GM10248 (cell line): Measurements from ENCODE around the gene TBC1D22B.

ENCODE experiments used
- CTCF ChIA-PET: fragments of 300-600 bp; sonication (Branson Sonifier 250); formaldehyde crosslinking; extraction: SDS; loops from one replicate; lab custom pipeline; 2021; ENCODE audit warnings: antibody characterized with exemption; lab: Yijun Ruan, JAX
- POLR2A ChIA-PET: fragments of 350-650 bp; sonication (Branson Sonifier 250); formaldehyde crosslinking; extraction: SDS; loops from one replicate; lab custom pipeline; 2020; ENCODE audit warnings: antibody characterized with exemption; lab: Yijun Ruan, JAX
- DNase-seq: peaks from one replicate; pipeline ENCODE4 v3.0.0; 2012; ENCODE audit errors: extremely low spot score
- TF ChIP-seq, protein P1 (sequence below): IDR thresholded peaks from 2 replicates; pipeline ENCODE4 v1.5.1; 2012; ENCODE audit warnings: mild to moderate bottlenecking, low read depth; ENCODE audit errors: extremely low read depth, missing control alignments, control extremely low read depth

TBC1D22B gene

GRCh38 chr6:37269105-37269504 lies 11.5 kb downstream of the TBC1D22B start:
- CTCF ChIA-PET: interaction anchor here (2.0 kb wide), 1 partner anchor 25 kb away, joined by 4 read pairs; no protein-coding TSS in a partner anchor
- no peak for DNase-seq
- POLR2A ChIA-PET: no interaction called here
- TF ChIP-seq, protein P1, sequence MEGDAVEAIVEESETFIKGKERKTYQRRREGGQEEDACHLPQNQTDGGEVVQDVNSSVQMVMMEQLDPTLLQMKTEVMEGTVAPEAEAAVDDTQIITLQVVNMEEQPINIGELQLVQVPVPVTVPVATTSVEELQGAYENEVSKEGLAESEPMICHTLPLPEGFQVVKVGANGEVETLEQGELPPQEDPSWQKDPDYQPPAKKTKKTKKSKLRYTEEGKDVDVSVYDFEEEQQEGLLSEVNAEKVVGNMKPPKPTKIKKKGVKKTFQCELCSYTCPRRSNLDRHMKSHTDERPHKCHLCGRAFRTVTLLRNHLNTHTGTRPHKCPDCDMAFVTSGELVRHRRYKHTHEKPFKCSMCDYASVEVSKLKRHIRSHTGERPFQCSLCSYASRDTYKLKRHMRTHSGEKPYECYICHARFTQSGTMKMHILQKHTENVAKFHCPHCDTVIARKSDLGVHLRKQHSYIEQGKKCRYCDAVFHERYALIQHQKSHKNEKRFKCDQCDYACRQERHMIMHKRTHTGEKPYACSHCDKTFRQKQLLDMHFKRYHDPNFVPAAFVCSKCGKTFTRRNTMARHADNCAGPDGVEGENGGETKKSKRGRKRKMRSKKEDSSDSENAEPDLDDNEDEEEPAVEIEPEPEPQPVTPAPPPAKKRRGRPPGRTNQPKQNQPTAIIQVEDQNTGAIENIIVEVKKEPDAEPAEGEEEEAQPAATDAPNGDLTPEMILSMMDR: no peak

DNA sequence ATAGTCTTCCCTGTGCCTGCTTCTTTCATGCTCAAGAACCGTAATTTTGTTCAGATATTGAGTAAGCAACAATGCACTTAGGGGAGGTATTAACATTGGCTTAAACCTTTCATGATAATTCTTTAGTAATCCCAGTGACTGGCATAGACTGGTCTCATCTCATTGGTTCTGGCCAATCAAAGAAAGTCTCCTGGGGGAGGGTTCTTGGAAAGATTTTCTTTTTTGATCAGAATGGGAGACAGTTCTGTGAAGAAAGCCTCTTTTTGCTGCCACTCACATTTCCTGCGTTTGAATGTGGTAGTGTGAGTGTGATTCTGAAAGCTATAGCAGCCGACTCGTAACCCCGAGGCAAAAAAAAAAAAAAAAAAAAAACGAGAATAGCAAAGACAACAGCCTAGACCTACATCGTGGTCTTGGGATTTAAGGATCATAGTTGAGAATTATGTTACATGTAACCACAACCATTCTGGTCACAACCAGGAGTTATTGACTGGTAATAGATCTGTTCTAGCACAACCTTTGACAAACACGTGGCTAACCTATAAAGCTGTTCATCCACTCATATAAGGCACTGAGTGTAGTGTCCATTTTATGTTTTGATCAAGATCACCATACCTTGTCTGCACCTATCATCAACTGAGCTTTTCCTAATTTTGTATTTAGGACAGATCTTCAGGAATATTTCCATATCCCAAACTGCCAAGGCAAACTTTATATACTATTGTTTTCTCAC lies 15.4 kb downstream of the TBC1D22B start:
- DNase-seq: no peak
- ChIA-PET CTCF (interaction anchor here (0.7 to 1.9 kb wide), 3 partner anchors 9 to 53 kb away, joined by 3 to 6 read pairs (median 3); no protein-coding TSS in a partner anchor), POLR2A (no interaction called here)
- TF ChIP-seq, protein P1: no peak

DNA sequence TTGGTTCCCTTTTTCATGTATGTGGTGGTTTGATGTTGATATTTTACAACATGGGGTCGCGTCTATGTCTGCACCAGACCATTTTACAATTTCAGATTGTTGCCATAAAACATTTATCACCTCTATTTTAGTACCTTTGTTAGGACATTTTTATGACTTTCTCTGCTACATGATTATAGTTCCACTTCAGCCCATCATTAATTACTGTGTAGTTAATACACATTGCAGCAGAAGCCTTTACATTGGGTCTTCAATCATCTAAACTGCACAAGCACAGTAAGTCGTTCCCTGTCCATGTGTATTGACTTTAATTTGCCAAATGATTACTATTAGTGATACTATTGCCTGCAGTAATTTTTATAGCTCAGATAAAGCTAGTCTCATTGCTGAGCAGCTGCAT lies 16.1 kb downstream of the TBC1D22B start:
- TF ChIP-seq, protein P1: no peak
- DNase-seq: no peak
- POLR2A ChIA-PET: no interaction called here
- CTCF ChIA-PET: interaction anchor here (0.7 to 1.9 kb wide), 5 partner anchors 8 to 52 kb away, joined by 3 to 6 read pairs (median 4); no protein-coding TSS in a partner anchor

DNA sequence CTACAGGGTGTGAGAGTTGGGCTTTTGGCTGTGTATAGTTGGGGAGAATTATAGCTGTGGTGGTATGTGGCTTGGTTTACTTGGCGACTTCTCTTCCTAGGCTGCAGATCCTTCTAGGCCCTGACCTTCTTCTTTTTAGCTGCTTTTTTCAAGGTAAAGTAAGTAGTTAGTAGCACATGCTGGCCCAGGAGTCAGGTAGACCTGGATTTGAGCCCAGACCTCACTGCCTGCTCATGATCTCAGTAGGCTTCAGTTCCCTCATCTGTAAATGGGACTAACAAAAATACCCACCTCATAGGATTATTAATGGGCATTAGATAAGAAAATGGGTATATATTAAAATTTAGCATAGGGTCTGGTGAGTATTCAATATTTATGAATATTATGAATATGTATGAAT lies 17.8 kb downstream of the TBC1D22B start:
- TF ChIP-seq, protein P1: no peak
- ChIA-PET POLR2A (interaction anchor here (0.7 kb wide), 1 partner anchor 8 kb away, joined by 3 read pairs; no protein-coding TSS in a partner anchor), CTCF (interaction anchor here (1.7 kb wide), 1 partner anchor 9 kb away, joined by 4 read pairs; no protein-coding TSS in a partner anchor)
- no peak for DNase-seq

GRCh38 chr6:37277001-37277409 lies 19.4 kb downstream of the TBC1D22B start:
- POLR2A ChIA-PET: no interaction called here
- CTCF ChIA-PET: no interaction called here
- DNase-seq: peak; percentile 38
- TF ChIP-seq, protein P1: no peak

DNA sequence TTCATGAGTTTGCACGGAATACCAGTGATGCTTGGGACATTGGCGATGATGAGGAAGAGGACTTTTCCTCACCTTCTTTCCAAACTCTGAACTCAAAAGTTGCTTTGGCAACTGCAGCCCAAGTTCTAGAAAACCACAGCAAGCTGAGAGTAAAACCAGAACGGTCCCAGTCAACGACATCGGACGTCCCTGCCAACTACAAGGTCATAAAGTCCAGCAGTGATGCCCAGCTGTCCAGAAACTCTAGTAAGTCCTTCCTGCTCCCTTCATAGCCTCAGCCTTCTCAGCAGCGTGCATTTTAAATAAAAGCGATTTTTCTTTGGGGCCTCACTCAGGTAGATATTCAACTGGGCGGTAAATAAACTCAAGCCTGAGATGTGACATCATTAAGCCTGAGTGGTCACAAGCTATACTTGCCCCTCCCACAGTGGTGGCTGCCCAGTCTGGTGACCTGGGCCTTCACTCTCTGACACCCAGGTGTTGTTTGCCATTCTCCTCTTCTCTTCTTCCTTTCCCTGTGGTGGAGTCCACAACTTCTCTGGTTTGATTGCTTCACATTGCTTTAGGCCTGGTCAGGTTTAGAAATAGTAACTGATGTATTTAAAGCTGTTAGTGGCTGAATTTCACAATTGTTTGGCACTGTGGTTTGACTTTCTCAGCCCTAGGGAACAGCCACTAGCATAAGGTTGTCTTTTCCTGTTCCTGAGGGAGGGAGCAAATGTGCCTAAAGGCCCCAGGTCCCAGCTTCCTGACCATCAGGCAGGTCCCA lies 22.0 kb downstream of the TBC1D22B start:
- CTCF ChIA-PET: interaction anchor here (0.9 to 1.6 kb wide), 9 partner anchors 10 to 87 kb away, joined by 3 to 5 read pairs (median 3); no protein-coding TSS in a partner anchor
- POLR2A ChIA-PET: no interaction called here
- TF ChIP-seq, protein P1: no peak
- DNase-seq: no peak
